ENCODE data around the gene NRG3.
"Not testable (repeated sequence)": the region's sequence is repeated elsewhere in the genome, so short reads cannot be mapped to it uniquely, and the experiment has no call there.

The NRG3 gene

DNA sequence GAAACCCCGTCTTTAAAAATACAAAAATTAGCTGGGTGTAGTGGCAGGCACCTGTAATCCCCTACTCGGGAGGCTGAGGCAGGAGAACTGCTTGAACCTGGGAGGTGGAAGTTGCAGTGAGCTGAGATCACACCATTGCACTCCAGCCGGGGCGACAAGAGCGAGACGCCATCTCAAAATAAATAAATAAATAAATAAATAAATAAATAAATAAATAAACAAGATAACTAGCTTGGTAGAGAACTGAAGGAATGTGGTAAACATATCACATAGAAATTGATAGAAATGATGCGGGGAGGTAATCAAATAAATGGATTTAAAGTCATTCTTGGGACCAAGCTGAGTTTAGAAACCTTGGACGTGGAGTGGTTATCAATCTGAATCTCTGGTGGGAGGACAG lies 1131.5 kb downstream of the NRG3 start:
- H3K4me1 Mint-ChIP-seq (ENCODE audit: low read depth); H3K27me3 Mint-ChIP-seq; H3K9me3 Mint-ChIP-seq (ENCODE audit: low read depth); H3K4me3 Mint-ChIP-seq; H3K36me3 Mint-ChIP-seq; H3K27ac Mint-ChIP-seq: not testable (repeated sequence)

DNA sequence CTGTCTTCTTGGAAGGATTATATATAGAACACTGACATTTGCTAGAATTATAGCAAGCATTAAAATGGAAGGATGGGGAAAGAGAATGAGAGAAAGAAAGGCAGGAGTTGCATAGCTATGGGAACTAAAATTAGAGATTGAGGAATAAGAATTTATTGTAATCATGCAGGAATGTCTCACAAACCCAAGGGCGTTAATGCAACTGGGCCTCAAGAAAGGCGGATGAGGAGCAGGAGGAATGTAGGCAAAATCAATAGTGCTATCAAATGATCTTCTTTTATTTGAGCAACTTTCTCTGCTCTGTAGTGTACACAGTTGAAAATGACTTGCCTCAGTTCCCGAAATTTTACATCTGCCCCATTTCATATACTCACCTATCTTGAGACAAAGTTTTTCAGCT lies 1132.5 kb downstream of the NRG3 start:
- H3K4me3 Mint-ChIP-seq: no peak overlapping the region

DNA sequence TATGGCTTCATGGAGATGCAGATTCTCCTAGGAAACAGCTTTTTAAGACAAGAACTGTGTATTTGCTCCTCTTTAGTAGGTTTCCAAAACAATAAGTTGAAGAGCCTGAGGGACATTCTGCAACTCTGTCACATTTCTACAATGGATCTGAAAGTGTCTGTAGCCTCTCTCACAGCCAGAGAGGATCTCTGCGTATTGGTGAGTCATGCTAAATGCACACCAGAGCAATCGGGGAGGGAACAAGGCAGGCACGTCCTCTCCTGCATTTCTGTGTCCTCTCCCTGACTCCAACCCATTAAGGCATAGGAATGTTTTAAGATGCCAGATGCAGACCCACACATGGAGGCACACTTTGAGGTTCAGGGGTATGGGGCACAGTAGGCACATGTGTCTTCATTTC lies 1137.9 kb downstream of the NRG3 start:
- H3K27ac Mint-ChIP-seq: no peak overlapping the region
- H3K9me3 Mint-ChIP-seq (ENCODE audit: low read depth): peaks cover 8% of the 10 kb centered on the region
- no peaks in the 10 kb centered on the region for H3K4me1 Mint-ChIP-seq (ENCODE audit: low read depth)
- no peaks in the 10 kb centered on the region for H3K36me3 Mint-ChIP-seq
- H3K4me3 Mint-ChIP-seq: no peak overlapping the region
- no peaks in the 10 kb centered on the region for H3K27me3 Mint-ChIP-seq

More for the DNA sequence above, 1132.5 kb downstream of the NRG3 start:
- Mint-ChIP-seq H3K36me3 (no peaks in the 10 kb centered on the region), H3K27me3 (no peaks in the 10 kb centered on the region), H3K27ac (no peak overlapping the region), H3K4me1 (ENCODE audit: low read depth) (no peaks in the 10 kb centered on the region), H3K9me3 (ENCODE audit: low read depth) (peaks cover 10% of the 10 kb centered on the region)

DNA sequence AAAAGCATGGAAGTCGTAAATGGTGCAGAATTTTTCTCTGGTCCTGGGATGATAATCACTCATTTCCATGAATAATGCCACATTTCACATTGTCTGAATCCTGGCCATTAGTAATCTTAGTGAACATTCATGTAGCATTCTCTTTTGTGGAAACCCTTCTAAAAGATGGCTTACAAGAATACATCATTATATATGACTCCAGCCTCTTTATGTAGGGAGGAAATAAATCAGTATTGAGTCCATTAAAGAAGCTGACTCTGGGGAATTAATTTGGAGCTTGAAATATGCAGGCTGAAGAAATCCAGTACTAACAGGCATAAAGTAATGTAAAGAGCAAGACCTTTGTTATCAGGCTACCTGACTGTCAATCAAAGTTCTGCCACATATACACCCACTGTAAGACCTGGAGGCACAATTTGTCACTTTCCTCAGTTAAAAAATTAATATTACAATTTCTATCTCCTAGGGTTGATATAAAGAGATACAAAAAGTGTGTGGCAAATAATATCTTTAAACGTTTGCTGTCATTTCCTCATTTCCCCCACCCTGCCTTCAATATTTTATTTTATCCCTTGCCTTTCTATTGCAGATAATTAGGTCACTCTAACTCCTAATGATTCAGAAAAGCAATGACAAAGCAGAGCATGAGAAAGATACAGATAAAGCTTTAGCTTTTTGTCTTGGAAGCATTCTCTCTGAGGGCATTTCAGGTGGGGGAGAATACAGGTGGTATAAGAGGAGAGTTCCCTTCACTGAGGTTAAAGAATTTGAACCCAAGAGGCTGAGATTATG lies 1142.3 kb downstream of the NRG3 start:
- Mint-ChIP-seq H3K4me1 (ENCODE audit: low read depth) (no peaks in the 10 kb centered on the region), H3K36me3 (no peaks in the 10 kb centered on the region), H3K27me3 (no peaks in the 10 kb centered on the region), H3K4me3 (no peak overlapping the region), H3K9me3 (ENCODE audit: low read depth) (peaks cover 8% of the 10 kb centered on the region), H3K27ac (no peak overlapping the region)

DNA sequence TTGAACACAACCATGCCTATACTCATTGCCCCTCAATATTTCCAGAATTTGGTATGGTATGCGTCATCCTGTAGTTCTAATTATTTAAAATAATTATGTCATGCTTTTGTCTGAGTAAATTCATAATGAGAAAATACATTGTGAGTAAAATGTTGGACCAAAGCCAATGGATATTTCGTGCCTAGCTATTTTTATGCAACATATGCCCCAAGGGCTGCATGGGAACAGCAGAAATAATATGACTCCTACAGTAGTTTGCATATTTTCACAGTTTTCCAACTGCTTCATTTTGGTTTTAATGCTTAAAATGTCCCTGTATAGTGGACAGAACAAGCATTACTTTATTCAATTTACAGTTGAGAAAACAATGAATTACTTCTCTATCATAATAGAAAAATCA lies 1148.7 kb downstream of the NRG3 start:
- no peak overlapping the region for H3K27ac Mint-ChIP-seq
- H3K27me3 Mint-ChIP-seq: no peaks in the 10 kb centered on the region
- H3K4me1 Mint-ChIP-seq (ENCODE audit: low read depth): no peaks in the 10 kb centered on the region
- H3K36me3 Mint-ChIP-seq: no peaks in the 10 kb centered on the region
- H3K9me3 Mint-ChIP-seq (ENCODE audit: low read depth): peaks cover 8% of the 10 kb centered on the region
- no peak overlapping the region for H3K4me3 Mint-ChIP-seq
